Esophagus muscularis mucosa (tissue), 4 donors: Measurements from ENCODE around the gene CBX6. TPM values are rescaled to one million over a fixed set of nuclear protein-coding genes. Genes with fewer than 3 reads are reported as not detected.

Source experiments
- DNase-seq: peaks from one replicate; pipeline ENCODE4 v3.0.0-alpha.2; 2017; ENCODE audit errors: extremely low spot score
- H3K27ac ChIP-seq, 4 donors: fragments of 200-600 bp; sonication (generic); replicated peaks in 1 of 4; 1 replicate in 3 of 4; 2 replicates in 1 of 4; pipeline ENCODE4 v1.5.1; 2016 to 2019; ENCODE audit warnings: mild to moderate bottlenecking in 1 of 4
- H3K27me3 ChIP-seq, 4 donors: fragments of 200-600 bp; sonication (generic); one replicate each; pipeline versions ENCODE4 v1.5.1 to v1.6.0; 2016 to 2019
- H3K36me3 ChIP-seq, 4 donors: fragments of 200-600 bp; sonication (generic); one replicate each; pipeline ENCODE4 v1.5.1; 2016 to 2019
- H3K4me1 ChIP-seq, 4 donors: fragments of 200-600 bp; sonication (generic); one replicate each; pipeline ENCODE4 v1.5.1; 2016 to 2019
- H3K4me3 ChIP-seq, 4 donors: fragments of 200-600 bp; sonication (generic); 1 replicate in 2 of 4; 2 replicates in 2 of 4; pipeline ENCODE4 v1.5.1; 2016 to 2019; ENCODE audit warnings: mild to moderate bottlenecking in 4 of 4, moderate library complexity in 1 of 4
- H3K9me3 ChIP-seq, 4 donors: fragments of 200-600 bp; sonication (generic); 1 replicate in 3 of 4; 2 replicates in 1 of 4; pipeline ENCODE4 v1.5.1; 2016 to 2019
- EP300 ChIP-seq: sonication (generic); formaldehyde crosslinking; IDR thresholded peaks from one replicate; pipeline ENCODE4 v1.6.1; 2017; ENCODE audit warnings: antibody characterized with exemption
- POLR2A ChIP-seq: fragments of 450-650 bp; IDR thresholded peaks from one replicate; pipeline ENCODE4 v1.6.1; 2017; ENCODE audit warnings: antibody characterized with exemption, moderate library complexity, mild to moderate bottlenecking, low read depth
- POLR2AphosphoS5 ChIP-seq, 2 donors: sonication (generic); formaldehyde crosslinking; IDR thresholded peaks; one replicate each; pipeline ENCODE4 v1.6.1; 2017; ENCODE audit warnings: antibody characterized with exemption in 2 of 2
- WGBS: methylation state at CpG from one replicate; pipeline ENCODE4 v1.1.5; 2018; 5-methylcytosine and 5-hydroxymethylcytosine counted together
- intact Hi-C: fragments of 100-400 bp; cut with DNase I; formaldehyde crosslinking; loops from one replicate; pipeline ENCODE4 v1.15.1; 2023
- total RNA-seq, 4 donors: library from RNA; depleted of rRNA; stranded (reverse); fragments of >200 nt; gene quantifications; one replicate each; pipeline versions ENCODE4 v1.1.0 to v1.2.1, GENCODE V29; 2016
- TF ChIP-seq, protein P1 (sequence below), 3 experiments: fragments of 200-600 bp in 2 of 3; fragments of 450-650 bp in 1 of 3; sonication (generic) in 2 of 3; IDR thresholded peaks; one replicate each; pipeline ENCODE4 v1.5.1; 2017 to 2019; ENCODE audit warnings: antibody characterized with exemption in 3 of 3, mild to moderate bottlenecking in 2 of 3, moderate library complexity in 1 of 3

The CBX6 gene
- total RNA-seq, 4 donors from 2014 or later = 73.7 to 172 (median 129) TPM

DNA sequence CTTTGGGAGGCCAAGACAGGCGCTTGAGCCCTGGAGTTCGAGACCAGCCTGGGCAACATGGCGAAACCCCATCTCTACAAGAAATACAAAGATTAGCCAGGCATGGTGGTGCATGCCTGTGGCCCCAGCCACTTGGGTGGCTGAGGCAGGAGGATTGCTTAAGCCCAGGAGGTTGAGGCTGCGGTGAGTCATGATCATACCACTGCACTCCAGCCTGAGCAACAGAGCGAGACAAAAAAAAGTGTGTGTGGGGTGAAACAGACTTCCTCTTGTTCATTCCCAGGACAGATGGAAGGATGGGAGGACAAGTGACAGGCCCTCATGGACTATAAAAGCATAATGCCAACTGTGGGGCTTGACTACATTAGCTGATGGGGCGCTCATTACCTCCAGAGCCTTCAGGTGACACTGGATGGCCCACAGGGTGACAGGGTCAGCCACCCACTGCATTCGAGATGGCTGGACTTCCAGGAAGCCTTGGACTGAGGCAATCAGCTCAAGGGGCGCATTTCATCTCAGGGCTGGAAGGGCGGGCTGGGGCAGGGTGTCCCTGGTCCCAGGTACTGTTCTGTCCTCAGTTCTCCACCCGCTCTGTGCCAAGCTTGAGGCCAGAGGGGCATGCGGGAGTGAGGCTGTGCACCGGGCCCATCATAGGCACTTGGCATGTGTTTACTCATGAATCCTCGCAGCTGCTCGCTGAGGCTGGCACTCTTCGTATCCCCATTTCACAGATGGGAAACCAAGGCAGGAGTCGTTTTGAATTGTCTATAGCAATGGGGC is 40.7 kb downstream of the CBX6 start:
- Histone ChIP-seq H3K4me3 (no peak overlapping the region), H3K36me3 (peaks cover 0 to 3% (median 0%) of the 10 kb centered on the region in 4 donors), H3K9me3 (no peaks in the 10 kb centered on the region), H3K27me3 (no peaks in the 10 kb centered on the region), H3K27ac (no peak overlapping the region), H3K4me1 (no peaks in the 10 kb centered on the region)
- TF ChIP-seq EP300 (no peak), POLR2AphosphoS5 (IDR thresholded peaks at IDR 0.05) (no peak), POLR2A (no peak)
- TF ChIP-seq, protein P1, sequence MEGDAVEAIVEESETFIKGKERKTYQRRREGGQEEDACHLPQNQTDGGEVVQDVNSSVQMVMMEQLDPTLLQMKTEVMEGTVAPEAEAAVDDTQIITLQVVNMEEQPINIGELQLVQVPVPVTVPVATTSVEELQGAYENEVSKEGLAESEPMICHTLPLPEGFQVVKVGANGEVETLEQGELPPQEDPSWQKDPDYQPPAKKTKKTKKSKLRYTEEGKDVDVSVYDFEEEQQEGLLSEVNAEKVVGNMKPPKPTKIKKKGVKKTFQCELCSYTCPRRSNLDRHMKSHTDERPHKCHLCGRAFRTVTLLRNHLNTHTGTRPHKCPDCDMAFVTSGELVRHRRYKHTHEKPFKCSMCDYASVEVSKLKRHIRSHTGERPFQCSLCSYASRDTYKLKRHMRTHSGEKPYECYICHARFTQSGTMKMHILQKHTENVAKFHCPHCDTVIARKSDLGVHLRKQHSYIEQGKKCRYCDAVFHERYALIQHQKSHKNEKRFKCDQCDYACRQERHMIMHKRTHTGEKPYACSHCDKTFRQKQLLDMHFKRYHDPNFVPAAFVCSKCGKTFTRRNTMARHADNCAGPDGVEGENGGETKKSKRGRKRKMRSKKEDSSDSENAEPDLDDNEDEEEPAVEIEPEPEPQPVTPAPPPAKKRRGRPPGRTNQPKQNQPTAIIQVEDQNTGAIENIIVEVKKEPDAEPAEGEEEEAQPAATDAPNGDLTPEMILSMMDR (IDR thresholded peaks at IDR 0.05) = no peak
- intact Hi-C loops = no loop called here
- DNase-seq = no peak
- WGBS = 91% methylated on average over 15 of the region's 16 CpGs

DNA sequence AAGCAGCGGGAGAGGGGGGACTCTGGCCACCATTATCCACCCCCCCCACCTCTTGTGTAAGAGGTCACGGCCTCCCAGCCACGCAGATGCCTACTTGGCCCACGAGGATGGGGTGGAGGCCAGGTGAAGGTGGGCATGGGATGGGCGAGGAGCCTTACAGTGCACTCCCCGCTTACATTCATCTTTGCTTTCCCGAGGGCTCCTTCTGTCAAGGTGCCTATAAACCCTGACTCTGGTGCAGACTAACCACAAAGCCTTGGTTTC is 41.2 kb downstream of the CBX6 start:
- Histone ChIP-seq H3K36me3 (peaks cover 0 to 3% (median 0%) of the 10 kb centered on the region in 4 donors), H3K4me1 (no peaks in the 10 kb centered on the region), H3K27ac (no peak overlapping the region), H3K27me3 (no peaks in the 10 kb centered on the region), H3K9me3 (no peaks in the 10 kb centered on the region), H3K4me3 (no peak overlapping the region)
- intact Hi-C loops = no loop called here
- WGBS = 80% methylated on average over 5 of the region's 7 CpGs
- no peak for DNase-seq
- TF ChIP-seq, protein P1 (IDR thresholded peaks at IDR 0.05) = no peak

DNA sequence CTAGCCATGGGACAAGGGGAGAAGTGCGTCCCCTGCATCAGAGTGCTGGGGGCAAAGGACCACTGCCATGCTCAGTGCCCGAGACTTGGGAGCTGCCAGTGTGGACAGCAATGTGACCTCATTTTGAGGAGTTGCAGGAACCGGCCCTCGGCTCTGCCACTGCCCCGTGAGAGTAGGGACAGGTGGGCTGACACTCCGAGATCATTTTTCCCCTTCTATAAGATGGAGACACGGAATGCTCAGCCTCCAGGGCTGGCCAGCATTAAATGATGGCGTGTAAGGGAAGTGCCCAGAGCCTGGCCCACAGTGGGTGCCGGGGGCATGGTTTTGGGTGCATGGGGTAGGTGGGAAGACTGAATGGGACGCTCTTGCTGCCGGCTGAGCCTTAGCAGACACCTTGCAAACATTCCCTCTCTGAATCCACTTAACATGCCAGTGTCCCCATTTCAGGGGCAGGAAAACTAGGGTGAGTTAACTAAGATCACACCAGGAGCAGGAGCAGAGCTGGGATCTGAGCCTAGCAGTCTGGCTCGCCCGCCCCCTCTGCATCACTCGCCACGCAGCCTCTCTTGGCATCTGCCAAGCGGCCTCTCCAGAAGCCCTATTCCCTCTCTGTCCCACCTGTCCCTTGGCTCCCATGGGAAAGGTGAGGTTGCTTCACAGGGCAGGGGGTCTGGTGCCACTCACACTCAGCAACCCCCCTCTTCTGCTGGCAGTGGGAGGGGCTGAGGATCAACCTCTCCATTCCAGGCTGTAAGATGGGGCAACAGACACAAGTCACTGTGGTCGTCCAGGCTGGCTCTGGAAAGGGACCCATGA is 41.8 kb downstream of the CBX6 start:
- H3K9me3 ChIP-seq = no peaks in the 10 kb centered on the region
- DNase-seq = no peak
- no peak overlapping the region for H3K27ac ChIP-seq
- H3K4me3 ChIP-seq = no peak overlapping the region
- peaks cover 0 to 3% (median 0%) of the 10 kb centered on the region in 4 donors for H3K36me3 ChIP-seq
- TF ChIP-seq, protein P1 (IDR thresholded peaks at IDR 0.05) = no peak
- TF ChIP-seq EP300 (no peak), POLR2A (no peak), POLR2AphosphoS5 (IDR thresholded peaks at IDR 0.05) (no peak)
- 88% methylated on average over 13 of the region's 17 CpGs for WGBS
- no peaks in the 10 kb centered on the region for H3K27me3 ChIP-seq
- intact Hi-C loops = no loop called here
- H3K4me1 ChIP-seq = no peaks in the 10 kb centered on the region

DNA sequence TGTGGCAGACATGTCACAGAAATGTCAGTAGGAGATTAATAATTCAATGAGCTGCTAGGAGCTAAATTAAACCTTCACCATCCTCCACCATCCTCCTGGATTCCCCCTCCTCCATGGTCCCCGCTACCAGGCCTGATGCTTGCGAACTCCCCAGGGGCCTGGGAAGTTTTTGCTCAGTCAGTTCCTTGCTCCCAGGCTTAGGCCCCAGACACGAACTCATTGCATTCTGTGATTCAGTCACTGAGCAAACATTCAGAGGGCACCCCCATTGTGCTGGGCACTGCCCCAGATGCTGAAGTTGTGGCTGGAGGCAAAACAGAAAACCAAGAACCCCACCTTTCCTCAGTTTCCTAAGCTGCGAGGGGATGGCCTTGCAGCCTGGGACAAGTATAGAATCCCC is 42.5 kb downstream of the CBX6 start:
- intact Hi-C loops = no loop called here
- Histone ChIP-seq H3K4me3 (no peak overlapping the region), H3K36me3 (peaks cover 0 to 3% (median 0%) of the 10 kb centered on the region in 4 donors), H3K27ac (no peak overlapping the region), H3K4me1 (no peaks in the 10 kb centered on the region), H3K9me3 (no peaks in the 10 kb centered on the region), H3K27me3 (no peaks in the 10 kb centered on the region)
- no peak for TF ChIP-seq POLR2AphosphoS5 (IDR thresholded peaks at IDR 0.05)
- no peak for TF ChIP-seq EP300
- TF ChIP-seq, protein P1 (IDR thresholded peaks at IDR 0.05) = no peak
- no peak for TF ChIP-seq POLR2A
- WGBS = 76% methylated on average over 4 of the region's 4 CpGs
- DNase-seq = no peak
